K562 (cell line): ENCODE data around the gene CAMK1D. TPM values are rescaled to one million over a fixed set of nuclear protein-coding genes. Genes with fewer than 3 reads are reported as not detected.

ENCODE experiments used
- ATAC-seq: fragments of 200-7000 bp; cut with Tn5 transposase; 3 replicates; pipeline ENCODE4 v1.9.1; 2020; ENCODE audit warnings: moderate library complexity
- BruUV-seq: library from RNA; stranded (reverse); fragments of 400-500 nt; replicated peaks from 2 replicates; lab custom pipeline; 2021; lab: Mats Ljungman, UMichigan
- CTCF ChIA-PET: fragments of 300-600 bp; formaldehyde crosslinking; extraction: SDS; loops from one replicate; lab custom pipeline; 2021; ENCODE audit warnings: low intra/inter-chr PET ratio; lab: Yijun Ruan, JAX
- POLR2A ChIA-PET: fragments of 300-600, 350-650 bp; sonication (Branson Sonifier 250); formaldehyde crosslinking; extraction: SDS; loops from one replicate; lab custom pipeline; 2021; ENCODE audit warnings: antibody characterized with exemption, inconsistent platforms; lab: Yijun Ruan, JAX
- DNase-seq, 4 experiments: peaks; one replicate each; pipeline versions ENCODE4 v3.0.0 to v3.0.0-alpha.2; 2011 to 2018; ENCODE audit warnings: low spot score in 3 of 4, mixed read lengths in 3 of 4; ENCODE audit errors: extremely low read depth in 1 of 4
- FAIRE-seq: peaks from 2 replicates; lab custom pipeline; 2011; peaks lifted over from hg19 to GRCh38; lab: Jason Lieb, UNC
- H2AFZ ChIP-seq: 2 replicates; pipeline ENCODE4 v1.6.0; 2011; ENCODE audit warnings: low read depth, low read length, control low read depth, inconsistent platforms
- H3K27ac ChIP-seq: fragments of 200-600 bp; 3 replicates; pipeline ENCODE4 v1.8.0; 2011; ENCODE audit warnings: low read depth, mild to moderate bottlenecking, control low read depth, inconsistent platforms, low read length, moderate library complexity, mixed read lengths; ENCODE audit errors: extremely low read depth
- H3K27me3 ChIP-seq, 2 experiments: fragments of 300-600 bp in 1 of 2; 2 replicates in 1 of 2; 3 replicates in 1 of 2; pipeline versions ENCODE4 v1.6.0 to v1.8.0; 2011; ENCODE audit warnings: inconsistent platforms in 2 of 2, low read length in 2 of 2, mild to moderate bottlenecking in 1 of 2, mixed read lengths in 1 of 2, moderate library complexity in 1 of 2; ENCODE audit not compliant: control insufficient read depth in 2 of 2, insufficient read depth in 2 of 2
- H3K36me3 ChIP-seq: fragments of 300-600 bp; 3 replicates; pipeline ENCODE4 v1.8.0; 2011; ENCODE audit warnings: mild to moderate bottlenecking, low read length, inconsistent platforms; ENCODE audit not compliant: control insufficient read depth, insufficient read depth
- H3K4me1 ChIP-seq, 2 experiments: fragments of 200-600 bp in 1 of 2; replicated peaks in 1 of 2; 2 replicates in 1 of 2; 3 replicates in 1 of 2; pipeline versions ENCODE4 v1.5.1 to v1.8.0; 2011; ENCODE audit warnings: inconsistent platforms in 2 of 2, low read length in 2 of 2, mild to moderate bottlenecking in 1 of 2, mixed read lengths in 1 of 2, moderate library complexity in 1 of 2; ENCODE audit not compliant: control insufficient read depth in 2 of 2, insufficient read depth in 2 of 2
- H3K4me2 ChIP-seq: 2 replicates; pipeline ENCODE4 v1.6.1; 2011; ENCODE audit warnings: low read length, control low read depth, inconsistent platforms, mixed read lengths; ENCODE audit not compliant: insufficient read depth
- H3K4me3 ChIP-seq: fragments of 200-600 bp; sonication (generic), shearing (Covaris generic); 2 replicates; pipeline ENCODE4 v1.5.1; 2016; ENCODE audit warnings: control low read depth, inconsistent platforms
- H3K79me2 ChIP-seq: fragments of 200-600 bp; 3 replicates; pipeline ENCODE4 v1.8.0; 2011; ENCODE audit warnings: low read length, inconsistent platforms; ENCODE audit not compliant: control insufficient read depth, insufficient read depth
- H3K9ac ChIP-seq, 2 experiments: 2 replicates each; pipeline versions ENCODE4 v1.6.0 to v1.6.1; 2011; ENCODE audit warnings: low read depth in 2 of 2, low read length in 2 of 2, control low read depth in 1 of 2, inconsistent platforms in 1 of 2, mild to moderate bottlenecking in 1 of 2, mixed read lengths in 1 of 2; ENCODE audit not compliant: insufficient read depth in 1 of 2
- H3K9me1 ChIP-seq: one replicate; pipeline ENCODE4 v1.6.0; 2011; ENCODE audit warnings: inconsistent platforms, mild to moderate bottlenecking, low read length, moderate library complexity; ENCODE audit not compliant: control insufficient read depth, insufficient read depth
- H3K9me3 ChIP-seq: replicated peaks from 2 replicates; pipeline ENCODE4 v1.5.1; 2011; ENCODE audit warnings: low read depth, low read length, inconsistent platforms; ENCODE audit not compliant: control insufficient read depth, insufficient read depth
- H4K20me1 ChIP-seq: replicated peaks from 2 replicates; pipeline ENCODE4 v1.6.1; 2011; ENCODE audit warnings: low read length, inconsistent platforms, mixed read lengths; ENCODE audit not compliant: control insufficient read depth, insufficient read depth
- ARID3A ChIP-seq: IDR thresholded peaks from 2 replicates; pipeline ENCODE4 v1.6.1; 2012; ENCODE audit warnings: low read depth, low read length, improper control_type of control experiment, borderline replicate concordance
- CGGBP1 ChIP-seq: fragments of 250-450 bp; sonication (Bioruptor Pico); IDR thresholded peaks from 2 replicates; pipeline ENCODE4 v1.9.0; 2021; ENCODE audit warnings: mild to moderate bottlenecking
- EGR1 ChIP-seq: fragments of 450-650 bp; conservative IDR thresholded peaks from 2 replicates; pipeline ENCODE4 v1.6.1; 2017; ENCODE audit warnings: mild to moderate bottlenecking
- HDAC6 ChIP-seq: IDR thresholded peaks from 2 replicates; pipeline ENCODE4 v1.6.1; 2012; ENCODE audit warnings: low read depth, mild to moderate bottlenecking, control low read depth, inconsistent platforms, low read length, moderate library complexity
- JUND ChIP-seq, 2 experiments: IDR thresholded peaks; 2 replicates in 1 of 2; 3 replicates in 1 of 2; pipeline ENCODE4 v1.6.1; 2011; ENCODE audit warnings: borderline replicate concordance in 2 of 2, low read depth in 2 of 2, low read length in 2 of 2, improper control_type of control experiment in 1 of 2, missing biosample characterization in 1 of 2, missing genetic modification characterization in 1 of 2, missing genetic modification reagents in 1 of 2
- KAT2B ChIP-seq: IDR thresholded peaks from one replicate; pipeline ENCODE4 v1.6.1; 2012; ENCODE audit warnings: low read depth, mild to moderate bottlenecking, control low read depth, inconsistent platforms, low read length, moderate library complexity
- PHB ChIP-seq: fragments of 250-450 bp; sonication (Bioruptor Pico); IDR thresholded peaks from 2 replicates; pipeline ENCODE4 v1.5.0; 2021
- RFX5 ChIP-seq: IDR thresholded peaks from 2 replicates; pipeline ENCODE4 v1.6.1; 2011; ENCODE audit warnings: low read depth, mild to moderate bottlenecking, improper control_type of control experiment, low read length
- RNF219 ChIP-seq: fragments of 250-450 bp; sonication (Bioruptor Pico); IDR thresholded peaks from 2 replicates; pipeline ENCODE4 v1.5.0; 2022; ENCODE audit warnings: mild to moderate bottlenecking
- STAT6 ChIP-seq: sonication (generic); formaldehyde crosslinking; IDR thresholded peaks from 2 replicates; pipeline ENCODE4 v1.8.1; 2023; ENCODE audit warnings: mild to moderate bottlenecking, missing genetic modification reagents
- THAP12 ChIP-seq: fragments of 250-450 bp; sonication (Bioruptor Pico); IDR thresholded peaks from 2 replicates; pipeline ENCODE4 v1.9.0; 2021; ENCODE audit warnings: mild to moderate bottlenecking, inconsistent platforms
- WGBS: fragments of 100-300 bp; shearing (Covaris generic); methylation state at CpG from one replicate; pipeline ENCODE4 v1.1.6; 2016; ENCODE audit warnings: low coverage, mixed read lengths; ENCODE audit not compliant: insufficient coverage; ENCODE audit errors: missing lambda C conversion rate; 5-methylcytosine and 5-hydroxymethylcytosine counted together
- in situ Hi-C: fragments of 300-500 bp; cut with MboI; formaldehyde crosslinking; loops from 4 replicates; pipeline ENCODE4 v1.15.0; 2018; ENCODE audit warnings: inconsistent platforms, mixed read lengths
- intact Hi-C: fragments of 100-400 bp; cut with micrococcal nuclease; formaldehyde crosslinking; loops from 2 replicates; pipeline ENCODE4 v1.14.2; 2022
- polyA plus RNA-seq, 8 experiments: library from polyadenylated mRNA; depleted of rRNA in 4 of 8; stranded (reverse) in 5 of 8; unstranded in 3 of 8; fragments of >200 nt; fragmentation: Nextera tagmentation in 2 of 8; fragmentation: Illumina TruSeq in 1 of 8; extraction: Ambion mirVana in 2 of 8; extraction: Trizol in 1 of 8; gene quantifications; 2 replicates each; pipeline versions ENCODE4 v1.2.1 to v1.2.3, GENCODE V29; 2011 to 2014; ENCODE audit warnings: inconsistent platforms in 1 of 8, missing spikeins in 1 of 8
- total RNA-seq, 7 experiments: library from RNA; depleted of rRNA in 6 of 7; stranded (reverse); fragments of >200 nt in 6 of 7; fragmentation: Illumina TruSeq in 2 of 7; extraction: Trizol in 2 of 7; gene quantifications; 2 replicates each; pipeline versions ENCODE4 v1.2.1 to v1.2.3, GENCODE V29; 2011 to 2021; ENCODE audit warnings: low replicate concordance in 1 of 7

CAMK1D gene
- total and polyA plus RNA-seq, 9 of the 15 experiments (the other 6 are each of a cell fraction or from before 2014, with no cell fraction given), result 0.12 to 0.24 (median 0.20) TPM; not detected in 5

- TF ChIP-seq EGR1, result no peak
- TF ChIP-seq THAP12 (CRISPR knock-in tag), result no peak
- no peak for TF ChIP-seq CGGBP1 (CRISPR knock-in tag)
- TF ChIP-seq, all 486 proteins: peak for 0
These were observed 331.9 kb downstream of the CAMK1D start (continued) for GRCh38 chr10:12681252-12681651.

GRCh38 chr10:12684784-12685183 lies 335.4 kb downstream of the CAMK1D start:
- no peak overlapping the region for H3K9ac ChIP-seq
- no peaks in the 10 kb centered on the region for H3K9me3 ChIP-seq
- H3K9me1 ChIP-seq, result no peaks in the 10 kb centered on the region
- peaks cover 18 to 21% of the 10 kb centered on the region in 2 experiments for H3K27me3 ChIP-seq
- WGBS, result 2% methylated on average over 8 of the region's 8 CpGs
- H3K4me1 ChIP-seq, result no peaks in the 10 kb centered on the region
- BruUV-seq, result no TSS peak
- POLR2A ChIA-PET, result no interaction called here
- no peak overlapping the region for H3K27ac ChIP-seq
- H3K79me2 ChIP-seq, result no peaks in the 10 kb centered on the region
- in situ Hi-C loops (no loop called here), intact Hi-C loops (no loop called here)
- no peak overlapping the region for H2AFZ ChIP-seq
- no peaks in the 10 kb centered on the region for H4K20me1 ChIP-seq
- CTCF ChIA-PET, result interaction anchor here (0.6 kb wide), 1 partner anchor 298 kb away, joined by 3 read pairs; no protein-coding TSS in a partner anchor
- no peak overlapping the region for H3K4me3 ChIP-seq
- no peak overlapping the region for H3K4me2 ChIP-seq
- FAIRE-seq, result no peak
- H3K36me3 ChIP-seq, result no peaks in the 10 kb centered on the region
- DNase-seq, result no peak
- no peak for ATAC-seq
- TF ChIP-seq ARID3A, result no peak
- no peak for TF ChIP-seq RNF219 (CRISPR knock-in tag)
- no peak for TF ChIP-seq EGR1
- TF ChIP-seq HDAC6, result no peak
- TF ChIP-seq KAT2B, result no peak
- TF ChIP-seq RFX5, result no peak
- no peak for TF ChIP-seq JUND (IDR thresholded peaks at IDR 0.05; ENCODE audit: borderline replicate concordance, low read depth, low read length)
- TF ChIP-seq JUND (tag; IDR thresholded peaks at IDR 0.05; ENCODE audit: borderline replicate concordance, low read depth, low read length), result no peak
- TF ChIP-seq STAT6 (CRISPR knock-in tag), result no peak
- TF ChIP-seq PHB (CRISPR knock-in tag), result no peak
